H9 (cell line): ENCODE data around the gene CORO2B. TPM values are rescaled to one million over a fixed set of nuclear protein-coding genes. Genes with fewer than 3 reads are reported as not detected.

Experiments
- DNase-seq: peaks from one replicate; pipeline ENCODE4 v3.0.0-alpha.2; 2017
- H2AFZ ChIP-seq: one replicate; pipeline ENCODE4 v1.6.1; 2013; ENCODE audit warnings: mild to moderate bottlenecking, low read length, control low read depth, moderate library complexity
- H2AK5ac ChIP-seq: 2 replicates; pipeline ENCODE4 v1.6.1; 2013; ENCODE audit warnings: low read length, control low read depth, mixed read lengths; ENCODE audit not compliant: insufficient read length
- H2BK120ac ChIP-seq: one replicate; pipeline ENCODE4 v1.6.1; 2013; ENCODE audit warnings: low read depth, mild to moderate bottlenecking, low read length, control low read depth, inconsistent platforms; ENCODE audit not compliant: poor library complexity, severe bottlenecking
- H2BK12ac ChIP-seq: 2 replicates; pipeline ENCODE4 v1.6.1; 2013; ENCODE audit warnings: low read length, control low read depth, mixed read lengths, low read depth; ENCODE audit not compliant: insufficient read length
- H2BK15ac ChIP-seq: 2 replicates; pipeline ENCODE4 v1.6.1; 2013; ENCODE audit warnings: low read depth, low read length, control low read depth
- H2BK20ac ChIP-seq: one replicate; pipeline ENCODE4 v1.6.1; 2013; ENCODE audit warnings: low read depth, mild to moderate bottlenecking, low read length, control low read depth, inconsistent platforms; ENCODE audit not compliant: poor library complexity, severe bottlenecking
- H2BK5ac ChIP-seq: 2 replicates; pipeline ENCODE4 v1.6.1; 2013; ENCODE audit warnings: low read length, control low read depth, mixed read lengths; ENCODE audit not compliant: insufficient read length
- H3K14ac ChIP-seq: 2 replicates; pipeline ENCODE4 v1.6.1; 2013; ENCODE audit warnings: low read length, control low read depth; ENCODE audit not compliant: insufficient read depth
- H3K18ac ChIP-seq: 2 replicates; pipeline ENCODE4 v1.6.1; 2013; ENCODE audit warnings: low read depth, mild to moderate bottlenecking, mixed read lengths, low read length, control low read depth; ENCODE audit not compliant: insufficient read length
- H3K23ac ChIP-seq: 2 replicates; pipeline ENCODE4 v1.6.1; 2013; ENCODE audit warnings: low read length, control low read depth, mixed read lengths, low read depth; ENCODE audit not compliant: insufficient read length
- H3K23me2 ChIP-seq: 2 replicates; pipeline ENCODE4 v1.6.1; 2013; ENCODE audit warnings: low read depth, mild to moderate bottlenecking, mixed read lengths, low read length, control low read depth; ENCODE audit not compliant: insufficient read length, poor library complexity, severe bottlenecking
- H3K27ac ChIP-seq: 2 replicates; pipeline ENCODE4 v1.5.1; 2013; ENCODE audit warnings: low read length, control low read depth, mixed read lengths, low read depth; ENCODE audit not compliant: insufficient read length
- H3K27me3 ChIP-seq: 2 replicates; pipeline ENCODE4 v1.6.1; 2013; ENCODE audit warnings: low read length, control low read depth, inconsistent platforms; ENCODE audit not compliant: insufficient read depth
- H3K4ac ChIP-seq: 2 replicates; pipeline ENCODE4 v1.6.1; 2013; ENCODE audit warnings: low read depth, mild to moderate bottlenecking, control low read depth, inconsistent platforms, low read length, moderate library complexity
- H3K4me1 ChIP-seq: 2 replicates; pipeline ENCODE4 v1.6.1; 2013; ENCODE audit warnings: low read length, control low read depth, inconsistent platforms; ENCODE audit not compliant: insufficient read depth
- H3K4me2 ChIP-seq: 2 replicates; pipeline ENCODE4 v1.6.1; 2013; ENCODE audit warnings: low read length, control low read depth, mixed read lengths; ENCODE audit not compliant: insufficient read length, insufficient read depth
- H3K56ac ChIP-seq: 2 replicates; pipeline ENCODE4 v1.6.1; 2013; ENCODE audit warnings: low read depth, mild to moderate bottlenecking, mixed read lengths, low read length, control low read depth; ENCODE audit not compliant: insufficient read length
- H3K79me1 ChIP-seq: 2 replicates; pipeline ENCODE4 v1.6.1; 2013; ENCODE audit warnings: low read depth, mild to moderate bottlenecking, moderate library complexity, low read length, control low read depth, inconsistent platforms; ENCODE audit not compliant: insufficient read depth, poor library complexity, severe bottlenecking
- H3K79me2 ChIP-seq: 2 replicates; pipeline ENCODE4 v1.6.1; 2013; ENCODE audit warnings: low read length, control low read depth, inconsistent platforms; ENCODE audit not compliant: insufficient read depth
- H3K9ac ChIP-seq: 2 replicates; pipeline ENCODE4 v1.6.1; 2013; ENCODE audit warnings: low read length, control low read depth, mixed read lengths; ENCODE audit not compliant: insufficient read length; ENCODE audit errors: extremely low read depth
- H3K9me3 ChIP-seq: one replicate; pipeline ENCODE4 v1.6.1; 2013; ENCODE audit warnings: low read depth, low read length, inconsistent platforms; ENCODE audit not compliant: control insufficient read depth
- H3T11ph ChIP-seq: one replicate; pipeline ENCODE4 v1.6.1; 2013; ENCODE audit warnings: mild to moderate bottlenecking, low read length, control low read depth, inconsistent platforms
- H4K20me1 ChIP-seq: one replicate; pipeline ENCODE4 v1.6.1; 2013; ENCODE audit not compliant: control insufficient read depth, insufficient read length, insufficient read depth
- H4K5ac ChIP-seq: 2 replicates; pipeline ENCODE4 v1.6.1; 2013; ENCODE audit warnings: low read depth, mild to moderate bottlenecking, mixed read lengths, low read length, control low read depth; ENCODE audit not compliant: insufficient read length
- H4K8ac ChIP-seq: replicated peaks from 2 replicates; pipeline ENCODE4 v1.6.1; 2013; ENCODE audit warnings: low read length, control low read depth, mixed read lengths, low read depth; ENCODE audit not compliant: insufficient read length
- H4K91ac ChIP-seq: 2 replicates; pipeline ENCODE4 v1.6.1; 2013; ENCODE audit warnings: low read depth, mild to moderate bottlenecking, moderate library complexity, mixed read lengths, low read length, control low read depth; ENCODE audit not compliant: insufficient read length
- H3K27ac Mint-ChIP-seq, 3 experiments: 2 replicates in 2 of 3; 3 replicates in 1 of 3; pipeline ENCODE4 v1.8.0; 2020 to 2021; ENCODE audit warnings: mixed read lengths in 3 of 3, mild to moderate bottlenecking in 1 of 3, moderate library complexity in 1 of 3
- H3K27me3 Mint-ChIP-seq: 2 replicates; pipeline ENCODE4 v1.8.0; 2021; ENCODE audit warnings: low read depth, mild to moderate bottlenecking, moderate library complexity, mixed read lengths
- H3K36me3 Mint-ChIP-seq, 3 experiments: 2 replicates in 2 of 3; 3 replicates in 1 of 3; pipeline ENCODE4 v1.8.0; 2020 to 2021; ENCODE audit warnings: low read depth in 3 of 3, mixed read lengths in 3 of 3; ENCODE audit not compliant: insufficient read depth in 1 of 3
- H3K4me1 Mint-ChIP-seq, 2 experiments: 2 replicates each; pipeline ENCODE4 v1.8.0; 2020; ENCODE audit warnings: mixed read lengths in 2 of 2
- H3K4me3 Mint-ChIP-seq, 2 experiments: 2 replicates in 1 of 2; 3 replicates in 1 of 2; pipeline ENCODE4 v1.8.0; 2020 to 2021; ENCODE audit warnings: mild to moderate bottlenecking in 2 of 2, mixed read lengths in 2 of 2, moderate library complexity in 1 of 2
- H3K9me3 Mint-ChIP-seq, 2 experiments: 2 replicates in 1 of 2; 3 replicates in 1 of 2; pipeline ENCODE4 v1.8.0; 2020; ENCODE audit warnings: mild to moderate bottlenecking in 2 of 2, mixed read lengths in 2 of 2, moderate library complexity in 1 of 2
- WGBS: extraction: QIAGEN DNeasy Blood & Tissue Kit; methylation state at CpG from one replicate; pipeline ENCODE4 v1.1.7; 2013; ENCODE audit warnings: missing lambda C conversion rate, low lambda C conversion rate, mixed read lengths; ENCODE audit not compliant: insufficient read length; ENCODE audit errors: extremely low coverage; 5-methylcytosine and 5-hydroxymethylcytosine counted together
- total RNA-seq: library from RNA; stranded (reverse); gene quantifications from 2 replicates; pipeline ENCODE4 v1.2.1, GENCODE V29; 2021
- TF ChIP-seq, protein P1 (sequence below): fragments of 200-600 bp; sonication (generic); conservative IDR thresholded peaks from 3 replicates; pipeline ENCODE4 v1.8.0; 2021; ENCODE audit warnings: antibody characterized with exemption, mild to moderate bottlenecking

CORO2B gene
- total RNA-seq, 1 experiment from 2014 or later, result 3.1 TPM

GRCh38 chr15:68706931-68707330 is 128.1 kb downstream of the CORO2B start:
- Mint-ChIP-seq H3K27me3 (peaks cover 2% of the 10 kb centered on the region; the same call in 1 of the 2 replicates), H3K4me1 (peaks cover 6 to 15% of the 10 kb centered on the region in 2 experiments), H3K27ac (no peak overlapping the region; a peak in 1 of 7 replicates), H3K9me3 (no peaks in the 10 kb centered on the region), H3K4me3 (no peak overlapping the region), H3K36me3 (no peaks in the 10 kb centered on the region)
- no peak overlapping the region for H3K14ac ChIP-seq
- no peak overlapping the region for H3K9ac ChIP-seq
- H3K79me2 ChIP-seq, result no peaks in the 10 kb centered on the region
- no peak overlapping the region for H3K18ac ChIP-seq
- H2BK5ac ChIP-seq, result no peak overlapping the region
- H3K4ac ChIP-seq, result no peak overlapping the region
- no peak overlapping the region for H3T11ph ChIP-seq
- H3K9me3 ChIP-seq, result no peaks in the 10 kb centered on the region
- no CpG with 5 or more reads among the region's 11 CpGs for WGBS
- H3K27ac ChIP-seq, result no peak overlapping the region
- no peaks in the 10 kb centered on the region; the same call in 1 of the 2 replicates for H3K4me1 ChIP-seq
- H2BK20ac ChIP-seq, result no peak overlapping the region
- H4K20me1 ChIP-seq, result no peaks in the 10 kb centered on the region
- H2BK15ac ChIP-seq, result no peak overlapping the region
- H2AK5ac ChIP-seq, result no peak overlapping the region
- no peak overlapping the region for H3K4me2 ChIP-seq
- no peak overlapping the region for H4K91ac ChIP-seq
- H3K27me3 ChIP-seq, result no peaks in the 10 kb centered on the region
- H2AFZ ChIP-seq, result no peak overlapping the region
- no peak overlapping the region for H4K5ac ChIP-seq
- no peaks in the 10 kb centered on the region for H3K23me2 ChIP-seq
- no peak overlapping the region for H2BK120ac ChIP-seq
- no peak overlapping the region for H3K56ac ChIP-seq
- H2BK12ac ChIP-seq, result no peak overlapping the region
- TF ChIP-seq, protein P1, sequence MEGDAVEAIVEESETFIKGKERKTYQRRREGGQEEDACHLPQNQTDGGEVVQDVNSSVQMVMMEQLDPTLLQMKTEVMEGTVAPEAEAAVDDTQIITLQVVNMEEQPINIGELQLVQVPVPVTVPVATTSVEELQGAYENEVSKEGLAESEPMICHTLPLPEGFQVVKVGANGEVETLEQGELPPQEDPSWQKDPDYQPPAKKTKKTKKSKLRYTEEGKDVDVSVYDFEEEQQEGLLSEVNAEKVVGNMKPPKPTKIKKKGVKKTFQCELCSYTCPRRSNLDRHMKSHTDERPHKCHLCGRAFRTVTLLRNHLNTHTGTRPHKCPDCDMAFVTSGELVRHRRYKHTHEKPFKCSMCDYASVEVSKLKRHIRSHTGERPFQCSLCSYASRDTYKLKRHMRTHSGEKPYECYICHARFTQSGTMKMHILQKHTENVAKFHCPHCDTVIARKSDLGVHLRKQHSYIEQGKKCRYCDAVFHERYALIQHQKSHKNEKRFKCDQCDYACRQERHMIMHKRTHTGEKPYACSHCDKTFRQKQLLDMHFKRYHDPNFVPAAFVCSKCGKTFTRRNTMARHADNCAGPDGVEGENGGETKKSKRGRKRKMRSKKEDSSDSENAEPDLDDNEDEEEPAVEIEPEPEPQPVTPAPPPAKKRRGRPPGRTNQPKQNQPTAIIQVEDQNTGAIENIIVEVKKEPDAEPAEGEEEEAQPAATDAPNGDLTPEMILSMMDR, result no peak
- no peak for DNase-seq
- H3K23ac ChIP-seq, result no peak overlapping the region
- no peaks in the 10 kb centered on the region for H3K79me1 ChIP-seq
- H4K8ac ChIP-seq, result no peak overlapping the region
